Liver (tissue), 3 donors: ENCODE data around the gene TRPT1.

Experiments used
- FOXA1 ChIP-seq: IDR thresholded peaks from 2 replicates; pipeline ENCODE4 v1.6.1; 2016; ENCODE audit warnings: antibody characterized with exemption
- GABPA ChIP-seq, 2 donors: IDR thresholded peaks in 1 of 2; conservative IDR thresholded peaks in 1 of 2; 2 replicates each; pipeline ENCODE4 v1.6.1; 2016; ENCODE audit warnings: antibody characterized with exemption in 2 of 2, mild to moderate bottlenecking in 1 of 2, moderate library complexity in 1 of 2
- HNF4G ChIP-seq: IDR thresholded peaks from 2 replicates; pipeline ENCODE4 v1.6.1; 2016; ENCODE audit warnings: antibody characterized with exemption
- JUND ChIP-seq, 2 donors: IDR thresholded peaks; 2 replicates each; pipeline ENCODE4 v1.6.1; 2016; ENCODE audit warnings: antibody characterized with exemption in 2 of 2
- RAD21 ChIP-seq, 2 donors: IDR thresholded peaks; 2 replicates each; pipeline ENCODE4 v1.6.1; 2016; ENCODE audit warnings: antibody characterized with exemption in 2 of 2, mild to moderate bottlenecking in 2 of 2
- SP1 ChIP-seq: IDR thresholded peaks from 2 replicates; pipeline ENCODE4 v1.6.1; 2018; ENCODE audit warnings: antibody characterized with exemption, mild to moderate bottlenecking
- TAF1 ChIP-seq: conservative IDR thresholded peaks from 2 replicates; pipeline ENCODE4 v1.6.1; 2016; ENCODE audit warnings: antibody characterized with exemption, mild to moderate bottlenecking
- TF ChIP-seq, protein P1 (sequence below): fragments of 150-350 bp; IDR thresholded peaks from 2 replicates; pipeline ENCODE4 v1.5.1; 2017; ENCODE audit warnings: improper control_type of control experiment, low read depth, low read length; ENCODE audit not compliant: missing input control
- TF ChIP-seq, protein P2 (sequence below): IDR thresholded peaks from 2 replicates; pipeline ENCODE4 v1.6.1; 2016; ENCODE audit warnings: antibody characterized with exemption, mild to moderate bottlenecking
- TF ChIP-seq, protein P3 (sequence below): IDR thresholded peaks from 2 replicates; pipeline ENCODE4 v1.6.1; 2016; ENCODE audit warnings: antibody characterized with exemption
- donor health status: healthy.
- donor health status: healthy.

DNA sequence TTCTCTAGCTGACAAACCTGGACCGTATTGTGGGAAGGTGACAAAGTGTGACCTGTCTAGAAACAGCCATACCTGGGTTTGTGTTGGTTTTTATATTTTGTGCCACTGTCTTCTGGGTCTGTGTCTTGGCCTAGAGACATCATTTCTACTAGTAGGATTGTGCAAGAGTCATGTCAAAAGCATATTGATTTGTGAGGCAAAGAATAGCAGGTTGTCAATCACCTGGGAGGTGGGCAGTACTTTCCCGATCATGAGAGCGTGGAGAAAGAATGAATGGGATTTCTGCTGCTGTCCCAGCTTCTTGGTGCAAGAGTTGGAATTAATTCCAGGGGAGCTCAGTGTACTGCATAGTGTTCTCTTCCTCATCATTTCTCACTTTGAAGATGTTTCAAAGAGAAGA, 24.4 kb downstream of the TRPT1 start:
- TF ChIP-seq, protein P1, sequence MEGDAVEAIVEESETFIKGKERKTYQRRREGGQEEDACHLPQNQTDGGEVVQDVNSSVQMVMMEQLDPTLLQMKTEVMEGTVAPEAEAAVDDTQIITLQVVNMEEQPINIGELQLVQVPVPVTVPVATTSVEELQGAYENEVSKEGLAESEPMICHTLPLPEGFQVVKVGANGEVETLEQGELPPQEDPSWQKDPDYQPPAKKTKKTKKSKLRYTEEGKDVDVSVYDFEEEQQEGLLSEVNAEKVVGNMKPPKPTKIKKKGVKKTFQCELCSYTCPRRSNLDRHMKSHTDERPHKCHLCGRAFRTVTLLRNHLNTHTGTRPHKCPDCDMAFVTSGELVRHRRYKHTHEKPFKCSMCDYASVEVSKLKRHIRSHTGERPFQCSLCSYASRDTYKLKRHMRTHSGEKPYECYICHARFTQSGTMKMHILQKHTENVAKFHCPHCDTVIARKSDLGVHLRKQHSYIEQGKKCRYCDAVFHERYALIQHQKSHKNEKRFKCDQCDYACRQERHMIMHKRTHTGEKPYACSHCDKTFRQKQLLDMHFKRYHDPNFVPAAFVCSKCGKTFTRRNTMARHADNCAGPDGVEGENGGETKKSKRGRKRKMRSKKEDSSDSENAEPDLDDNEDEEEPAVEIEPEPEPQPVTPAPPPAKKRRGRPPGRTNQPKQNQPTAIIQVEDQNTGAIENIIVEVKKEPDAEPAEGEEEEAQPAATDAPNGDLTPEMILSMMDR: no peak
- no peak for TF ChIP-seq GABPA (IDR thresholded peaks at IDR 0.05 in 1 of 2, conservative IDR thresholded peaks at IDR 0.05 in 1 of 2)
- no peak for TF ChIP-seq HNF4G
- TF ChIP-seq RAD21 (IDR thresholded peaks at IDR 0.05): no peak
- TF ChIP-seq, protein P2, sequence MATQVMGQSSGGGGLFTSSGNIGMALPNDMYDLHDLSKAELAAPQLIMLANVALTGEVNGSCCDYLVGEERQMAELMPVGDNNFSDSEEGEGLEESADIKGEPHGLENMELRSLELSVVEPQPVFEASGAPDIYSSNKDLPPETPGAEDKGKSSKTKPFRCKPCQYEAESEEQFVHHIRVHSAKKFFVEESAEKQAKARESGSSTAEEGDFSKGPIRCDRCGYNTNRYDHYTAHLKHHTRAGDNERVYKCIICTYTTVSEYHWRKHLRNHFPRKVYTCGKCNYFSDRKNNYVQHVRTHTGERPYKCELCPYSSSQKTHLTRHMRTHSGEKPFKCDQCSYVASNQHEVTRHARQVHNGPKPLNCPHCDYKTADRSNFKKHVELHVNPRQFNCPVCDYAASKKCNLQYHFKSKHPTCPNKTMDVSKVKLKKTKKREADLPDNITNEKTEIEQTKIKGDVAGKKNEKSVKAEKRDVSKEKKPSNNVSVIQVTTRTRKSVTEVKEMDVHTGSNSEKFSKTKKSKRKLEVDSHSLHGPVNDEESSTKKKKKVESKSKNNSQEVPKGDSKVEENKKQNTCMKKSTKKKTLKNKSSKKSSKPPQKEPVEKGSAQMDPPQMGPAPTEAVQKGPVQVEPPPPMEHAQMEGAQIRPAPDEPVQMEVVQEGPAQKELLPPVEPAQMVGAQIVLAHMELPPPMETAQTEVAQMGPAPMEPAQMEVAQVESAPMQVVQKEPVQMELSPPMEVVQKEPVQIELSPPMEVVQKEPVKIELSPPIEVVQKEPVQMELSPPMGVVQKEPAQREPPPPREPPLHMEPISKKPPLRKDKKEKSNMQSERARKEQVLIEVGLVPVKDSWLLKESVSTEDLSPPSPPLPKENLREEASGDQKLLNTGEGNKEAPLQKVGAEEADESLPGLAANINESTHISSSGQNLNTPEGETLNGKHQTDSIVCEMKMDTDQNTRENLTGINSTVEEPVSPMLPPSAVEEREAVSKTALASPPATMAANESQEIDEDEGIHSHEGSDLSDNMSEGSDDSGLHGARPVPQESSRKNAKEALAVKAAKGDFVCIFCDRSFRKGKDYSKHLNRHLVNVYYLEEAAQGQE: no peak
- TF ChIP-seq, protein P3, sequence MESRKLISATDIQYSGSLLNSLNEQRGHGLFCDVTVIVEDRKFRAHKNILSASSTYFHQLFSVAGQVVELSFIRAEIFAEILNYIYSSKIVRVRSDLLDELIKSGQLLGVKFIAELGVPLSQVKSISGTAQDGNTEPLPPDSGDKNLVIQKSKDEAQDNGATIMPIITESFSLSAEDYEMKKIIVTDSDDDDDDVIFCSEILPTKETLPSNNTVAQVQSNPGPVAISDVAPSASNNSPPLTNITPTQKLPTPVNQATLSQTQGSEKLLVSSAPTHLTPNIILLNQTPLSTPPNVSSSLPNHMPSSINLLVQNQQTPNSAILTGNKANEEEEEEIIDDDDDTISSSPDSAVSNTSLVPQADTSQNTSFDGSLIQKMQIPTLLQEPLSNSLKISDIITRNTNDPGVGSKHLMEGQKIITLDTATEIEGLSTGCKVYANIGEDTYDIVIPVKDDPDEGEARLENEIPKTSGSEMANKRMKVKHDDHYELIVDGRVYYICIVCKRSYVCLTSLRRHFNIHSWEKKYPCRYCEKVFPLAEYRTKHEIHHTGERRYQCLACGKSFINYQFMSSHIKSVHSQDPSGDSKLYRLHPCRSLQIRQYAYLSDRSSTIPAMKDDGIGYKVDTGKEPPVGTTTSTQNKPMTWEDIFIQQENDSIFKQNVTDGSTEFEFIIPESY: no peak
- TF ChIP-seq TAF1: no peak
- no peak for TF ChIP-seq SP1
- no peak for TF ChIP-seq FOXA1
- TF ChIP-seq JUND (IDR thresholded peaks at IDR 0.05): no peak
